ENCODE data around the gene HBE1.

DNA sequence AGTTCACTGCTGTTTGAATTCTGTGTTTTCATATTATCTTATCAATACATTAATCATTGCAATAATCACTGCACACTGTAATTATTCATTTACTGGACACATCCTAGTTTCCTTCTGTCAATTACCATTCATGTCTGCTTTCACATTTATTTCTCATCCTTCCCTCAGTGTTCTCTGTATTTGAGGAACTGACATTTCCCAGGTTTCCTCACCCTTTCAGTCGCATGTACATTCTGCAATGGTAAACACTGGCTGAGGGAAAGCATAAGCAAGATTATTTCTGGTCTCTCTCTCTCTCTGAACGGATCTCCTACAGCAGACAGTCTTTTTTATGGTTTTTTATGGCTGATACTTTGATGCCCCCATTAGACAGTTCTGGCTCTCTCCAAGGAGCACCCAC lies 31.3 kb downstream of the HBE1 start:
- TF ChIP-seq RFX5 (IDR thresholded peaks at IDR 0.05; ENCODE audit: low read depth, low read length) (no peak), RAD21 (IDR thresholded peaks at IDR 0.05; ENCODE audit: low read length) (no peak), POLR2A (IDR thresholded peaks at IDR 0.05; ENCODE audit: low read depth, low read length) (no peak)
- TF ChIP-seq, protein P1, sequence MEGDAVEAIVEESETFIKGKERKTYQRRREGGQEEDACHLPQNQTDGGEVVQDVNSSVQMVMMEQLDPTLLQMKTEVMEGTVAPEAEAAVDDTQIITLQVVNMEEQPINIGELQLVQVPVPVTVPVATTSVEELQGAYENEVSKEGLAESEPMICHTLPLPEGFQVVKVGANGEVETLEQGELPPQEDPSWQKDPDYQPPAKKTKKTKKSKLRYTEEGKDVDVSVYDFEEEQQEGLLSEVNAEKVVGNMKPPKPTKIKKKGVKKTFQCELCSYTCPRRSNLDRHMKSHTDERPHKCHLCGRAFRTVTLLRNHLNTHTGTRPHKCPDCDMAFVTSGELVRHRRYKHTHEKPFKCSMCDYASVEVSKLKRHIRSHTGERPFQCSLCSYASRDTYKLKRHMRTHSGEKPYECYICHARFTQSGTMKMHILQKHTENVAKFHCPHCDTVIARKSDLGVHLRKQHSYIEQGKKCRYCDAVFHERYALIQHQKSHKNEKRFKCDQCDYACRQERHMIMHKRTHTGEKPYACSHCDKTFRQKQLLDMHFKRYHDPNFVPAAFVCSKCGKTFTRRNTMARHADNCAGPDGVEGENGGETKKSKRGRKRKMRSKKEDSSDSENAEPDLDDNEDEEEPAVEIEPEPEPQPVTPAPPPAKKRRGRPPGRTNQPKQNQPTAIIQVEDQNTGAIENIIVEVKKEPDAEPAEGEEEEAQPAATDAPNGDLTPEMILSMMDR (conservative IDR thresholded peaks at IDR 0.05; ENCODE audit: low read depth, low read length): no peak
